Putamen (tissue), 1 donor: ENCODE results near the gene AFF2.

Experiments
- DNase-seq: peaks from one replicate; pipeline ENCODE4 v3.0.0-alpha.2; 2016; ENCODE audit warnings: low spot score

AFF2 gene

GRCh38 chrX:148500423-148501385 lies at the start of gene AFF2:
Gene AFF2, plus strand, starts transcription at chrX:148500617. Its CDS starts 481 bp downstream, at chrX:148501098.
- DNase-seq = no peak

GRCh38 chrX:148457279-148457678 lies 43.1 kb upstream of the AFF2 start:
- DNase-seq = no peak

GRCh38 chrX:148459343-148459742 lies 41.1 kb upstream of the AFF2 start:
- no peak for DNase-seq

GRCh38 chrX:148466292-148466691 lies 34.1 kb upstream of the AFF2 start:
- DNase-seq = no peak

GRCh38 chrX:148470324-148470723 lies 30.1 kb upstream of the AFF2 start:
- DNase-seq = no peak

- DNase-seq = no peak
Observed at GRCh38 chrX:148474030-148474429, 26.4 kb upstream of the AFF2 start.

GRCh38 chrX:148492057-148492456 lies 8.4 kb upstream of the AFF2 start:
- DNase-seq = no peak

GRCh38 chrX:148495176-148495575 lies 5.2 kb upstream of the AFF2 start:
- no peak for DNase-seq

- DNase-seq = no peak
Observed at GRCh38 chrX:148498067-148498466, 2.4 kb upstream of the AFF2 start.

- no peak for DNase-seq
Observed at GRCh38 chrX:148499638-148500422, 587 bp upstream of the AFF2 start.

- DNase-seq = no peak
Observed at GRCh38 chrX:148501386-148502066, 1.1 kb downstream of the AFF2 start.

- no peak for DNase-seq
Observed at GRCh38 chrX:148504506-148504905, 4.1 kb downstream of the AFF2 start.

- DNase-seq = no peak
Observed at GRCh38 chrX:148507418-148507817, 7.0 kb downstream of the AFF2 start.

- no peak for DNase-seq
Observed at GRCh38 chrX:148512453-148512852, 12.0 kb downstream of the AFF2 start.

- no peak for DNase-seq
Observed at GRCh38 chrX:148513661-148514060, 13.2 kb downstream of the AFF2 start.

- no peak for DNase-seq
Observed at GRCh38 chrX:148517176-148517575, 16.8 kb downstream of the AFF2 start.

GRCh38 chrX:148522006-148522405 lies 21.6 kb downstream of the AFF2 start:
- DNase-seq = no peak

GRCh38 chrX:148523303-148524080 lies 23.1 kb downstream of the AFF2 start:
- DNase-seq = no peak

GRCh38 chrX:148530464-148531077 lies 30.2 kb downstream of the AFF2 start:
- DNase-seq = no peak

- no peak for DNase-seq
Observed at GRCh38 chrX:148534291-148534690, 33.9 kb downstream of the AFF2 start.

- no peak for DNase-seq
Observed at GRCh38 chrX:148535639-148536038, 35.2 kb downstream of the AFF2 start.
